GM18907 (cell line): ENCODE measurements around the gene NFE2L3.
"Not testable (repeated sequence)": the region's sequence is repeated elsewhere in the genome, so short reads cannot be mapped to it uniquely, and the experiment has no call there.

Experiments used
- ATAC-seq: cut with Tn5 transposase; IDR thresholded peaks from one replicate; pipeline ENCODE4 v1.9.1; 2021; ENCODE audit warnings: mild to moderate bottlenecking, moderate library complexity; ENCODE audit not compliant: unreplicated experiment

Gene NFE2L3

GRCh38 chr7:26185844-26186180 is 33.8 kb downstream of the NFE2L3 start:
- ATAC-seq: no peak

- no peak for ATAC-seq
These were observed 34.6 kb downstream of the NFE2L3 start for GRCh38 chr7:26186364-26187311.

- ATAC-seq: no peak
These were observed 35.6 kb downstream of the NFE2L3 start for GRCh38 chr7:26187380-26188205.

GRCh38 chr7:26188206-26188956 is 36.4 kb downstream of the NFE2L3 start:
- no peak for ATAC-seq

- ATAC-seq: no peak
These were observed 37.1 kb downstream of the NFE2L3 start for GRCh38 chr7:26188957-26189541.

GRCh38 chr7:26189697-26190096 is 37.7 kb downstream of the NFE2L3 start:
- no peak for ATAC-seq

GRCh38 chr7:26190417-26190869 is 38.4 kb downstream of the NFE2L3 start:
- ATAC-seq: no peak

- ATAC-seq: no peak
These were observed 39.4 kb downstream of the NFE2L3 start for GRCh38 chr7:26191233-26191973.

GRCh38 chr7:26191974-26192479 is 40.0 kb downstream of the NFE2L3 start:
- no peak for ATAC-seq

- no peak for ATAC-seq
These were observed 40.6 kb downstream of the NFE2L3 start for GRCh38 chr7:26192485-26193087.

- ATAC-seq: no peak
These were observed 41.6 kb downstream of the NFE2L3 start for GRCh38 chr7:26193432-26194207.

GRCh38 chr7:26194764-26195163 is 42.8 kb downstream of the NFE2L3 start:
- ATAC-seq: not testable (repeated sequence)

- no peak for ATAC-seq
These were observed 43.2 kb downstream of the NFE2L3 start for GRCh38 chr7:26195182-26195581.

GRCh38 chr7:26195867-26196657 is 44.1 kb downstream of the NFE2L3 start:
- ATAC-seq: no peak

GRCh38 chr7:26197153-26198115 is 45.4 kb downstream of the NFE2L3 start:
- no peak for ATAC-seq

- ATAC-seq: no peak
These were observed 46.3 kb downstream of the NFE2L3 start for GRCh38 chr7:26198133-26198780.
